Gastrocnemius medialis (tissue), 4 donors: Measurements from ENCODE around the gene UTRN.

ENCODE experiments used
- CTCF ChIP-seq, 5 experiments: fragments of 450-650 bp in 3 of 5; fragments of 200-600 bp in 2 of 5; sonication (generic) in 2 of 5; IDR thresholded peaks in 4 of 5; conservative IDR thresholded peaks in 1 of 5; 1 replicate in 4 of 5; 2 replicates in 1 of 5; pipeline ENCODE4 v1.5.1; 2016 to 2019; ENCODE audit warnings: antibody characterized with exemption in 5 of 5, mild to moderate bottlenecking in 3 of 5, moderate library complexity in 3 of 5
- POLR2A ChIP-seq, 2 donors: fragments of 450-650 bp; IDR thresholded peaks; one replicate each; pipeline ENCODE4 v1.6.1; 2017; ENCODE audit warnings: antibody characterized with exemption in 2 of 2, mild to moderate bottlenecking in 2 of 2, moderate library complexity in 2 of 2

DNA sequence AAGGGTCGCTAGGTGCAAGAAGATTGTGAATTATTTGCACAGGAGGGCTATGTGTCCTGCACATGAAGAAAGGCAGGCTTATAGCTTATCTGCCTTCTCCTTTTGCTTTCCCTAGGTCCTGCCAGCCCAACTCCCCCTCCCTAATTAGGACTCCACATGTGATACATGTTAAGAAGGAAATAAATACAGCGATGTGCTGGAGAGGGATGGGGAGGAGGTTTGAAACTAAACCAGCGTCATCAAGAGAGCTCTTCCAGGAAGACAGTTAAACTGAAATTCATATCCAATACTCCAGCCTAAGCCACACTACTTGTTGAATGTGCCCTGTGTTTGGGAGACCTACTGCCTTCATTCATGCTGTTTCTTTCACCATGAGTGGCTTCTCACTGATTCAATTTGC lies 34.9 kb upstream of the UTRN start:
- no peak for TF ChIP-seq CTCF (IDR thresholded peaks at IDR 0.05 in 4 of 5, conservative IDR thresholded peaks at IDR 0.05 in 1 of 5)
- no peak for TF ChIP-seq POLR2A (IDR thresholded peaks at IDR 0.05)
